LHCN-M2 (cell line): Measurements from ENCODE around the gene NAT8L. TPM values are rescaled to one million over a fixed set of nuclear protein-coding genes. Genes with fewer than 3 reads are reported as not detected.

Source experiments
- DNase-seq: peaks from one replicate; pipeline ENCODE4 v3.0.0-alpha.2; 2012; ENCODE audit warnings: low read depth
- total RNA-seq: library from RNA; depleted of rRNA; stranded (reverse); fragments of >200 nt; gene quantifications from 2 replicates; pipeline ENCODE4 v1.2.3, GENCODE V29; 2014

The NAT8L gene
- total RNA-seq, 1 experiment from 2014 or later: 0.98 TPM

- DNase-seq: no peak
Observed at GRCh38 chr4:2063557-2064275, 4.6 kb downstream of the NAT8L start.

GRCh38 chr4:2064276-2064991 is 5.3 kb downstream of the NAT8L start:
- no peak for DNase-seq

GRCh38 chr4:2065106-2065930 is 6.2 kb downstream of the NAT8L start:
- DNase-seq: no peak

GRCh38 chr4:2066011-2066551 is 7.0 kb downstream of the NAT8L start:
- no peak for DNase-seq

GRCh38 chr4:2066571-2067445 is 7.7 kb downstream of the NAT8L start:
- DNase-seq: no peak

- DNase-seq: no peak
Observed at GRCh38 chr4:2067446-2068197, 8.5 kb downstream of the NAT8L start.

GRCh38 chr4:2068198-2068470 is 9.0 kb downstream of the NAT8L start:
- no peak for DNase-seq

GRCh38 chr4:2068566-2068965 is 9.4 kb downstream of the NAT8L start:
- DNase-seq: no peak

- no peak for DNase-seq
Observed at GRCh38 chr4:2069161-2069971, 10.2 kb downstream of the NAT8L start.

- DNase-seq: no peak
Observed at GRCh38 chr4:2069986-2070385, 10.9 kb downstream of the NAT8L start.

- DNase-seq: no peak
Observed at GRCh38 chr4:2070421-2071251, 11.5 kb downstream of the NAT8L start.

- DNase-seq: no peak
Observed at GRCh38 chr4:2071252-2071911, 12.3 kb downstream of the NAT8L start.

GRCh38 chr4:2071912-2072867 is 13.1 kb downstream of the NAT8L start:
- DNase-seq: no peak

GRCh38 chr4:2072971-2073807 is 14.1 kb downstream of the NAT8L start:
- no peak for DNase-seq

- DNase-seq: no peak
Observed at GRCh38 chr4:2073808-2074481, 14.8 kb downstream of the NAT8L start.

- DNase-seq: no peak
Observed at GRCh38 chr4:2074588-2074987, 15.5 kb downstream of the NAT8L start.
